HG02759 (cell line): ENCODE data around the gene PPIL1.
"Not testable (repeated sequence)": the region's sequence is repeated elsewhere in the genome, so short reads cannot be mapped to it uniquely, and the experiment has no call there.

ENCODE experiments used
- ATAC-seq: cut with Tn5 transposase; IDR thresholded peaks from one replicate; pipeline ENCODE4 v1.9.1; 2021; ENCODE audit warnings: mild to moderate bottlenecking, moderate library complexity; ENCODE audit not compliant: unreplicated experiment

Gene PPIL1

GRCh38 chr6:36817176-36817817, 57.3 kb downstream of the PPIL1 start:
- no peak for ATAC-seq

GRCh38 chr6:36815962-36816735, 58.5 kb downstream of the PPIL1 start:
- ATAC-seq: no peak

GRCh38 chr6:36814249-36814648, 60.4 kb downstream of the PPIL1 start:
- ATAC-seq: no peak

GRCh38 chr6:36813526-36813925, 61.1 kb downstream of the PPIL1 start:
- no peak for ATAC-seq

GRCh38 chr6:36813047-36813446, 61.6 kb downstream of the PPIL1 start:
- not testable (repeated sequence) for ATAC-seq

- no peak for ATAC-seq
These were observed 64.4 kb downstream of the PPIL1 start for GRCh38 chr6:36809941-36810803.

- no peak for ATAC-seq
These were observed 65.4 kb downstream of the PPIL1 start for GRCh38 chr6:36809156-36809555.

- ATAC-seq: no peak
These were observed 66.0 kb downstream of the PPIL1 start for GRCh38 chr6:36808634-36809033.

GRCh38 chr6:36807750-36808149, 66.9 kb downstream of the PPIL1 start:
- ATAC-seq: no peak

GRCh38 chr6:36807143-36807542, 67.5 kb downstream of the PPIL1 start:
- ATAC-seq: no peak

GRCh38 chr6:36805917-36806316, 68.7 kb downstream of the PPIL1 start:
- no peak for ATAC-seq

- ATAC-seq: no peak
These were observed 69.4 kb downstream of the PPIL1 start for GRCh38 chr6:36805096-36805797.
